Measurements from ENCODE around the gene LIPI. TPM values are rescaled to one million over a fixed set of nuclear protein-coding genes. Genes with fewer than 3 reads are reported as not detected.
"Not testable (repeated sequence)": the region's sequence is repeated elsewhere in the genome, so short reads cannot be mapped to it uniquely, and the experiment has no call there.

Gene LIPI
- total and polyA plus RNA-seq, 8 donors: not detected

DNA sequence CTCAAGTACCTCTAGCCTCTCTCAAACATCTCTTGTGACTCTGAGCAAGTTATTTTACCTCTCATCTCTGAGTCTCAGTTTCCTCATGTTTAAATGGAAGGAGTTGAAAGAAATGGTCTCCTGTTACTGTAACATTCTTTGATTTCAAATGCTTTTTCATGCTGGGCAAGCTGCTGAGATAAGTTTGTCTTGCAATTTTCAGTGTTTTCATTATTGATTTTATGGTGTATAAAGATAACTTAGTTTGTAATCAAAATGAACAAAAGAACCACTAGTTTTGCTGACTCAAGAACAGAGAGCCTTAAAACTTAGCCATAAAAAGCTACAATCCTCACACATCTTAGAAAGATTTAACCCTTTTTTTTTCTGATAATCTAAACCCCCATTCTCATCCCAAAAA lies 4.5 kb downstream of the LIPI start:
- no peak overlapping the region for H3K4me3 ChIP-seq
- H3K27ac ChIP-seq: no peak overlapping the region
- intact Hi-C loops (cut with DNase I; ENCODE audit: low total_unique reads): no loop called here
- no peaks in the 10 kb centered on the region for H3K4me1 ChIP-seq
- peaks cover 0 to 4% (median under 1%) of the 10 kb centered on the region in 4 donors for H3K9me3 ChIP-seq
- no peak for TF ChIP-seq POLR2A (IDR thresholded peaks at IDR 0.05)
- TF ChIP-seq EP300 (IDR thresholded peaks at IDR 0.05): no peak
- TF ChIP-seq POLR2AphosphoS5 (IDR thresholded peaks at IDR 0.05): no peak
- no peak for TF ChIP-seq CTCF (IDR thresholded peaks at IDR 0.05)
- no peaks in the 10 kb centered on the region for H3K27me3 ChIP-seq
- no peaks in the 10 kb centered on the region for H3K36me3 ChIP-seq
- no peak for DNase-seq

GRCh38 chr21:14166463-14167223 lies 44.1 kb downstream of the LIPI start:
- DNase-seq; H3K27ac ChIP-seq; H3K36me3 ChIP-seq; H3K4me3 ChIP-seq; H3K4me1 ChIP-seq; H3K9me3 ChIP-seq; intact Hi-C loops (cut with DNase I; ENCODE audit: low total_unique reads); H3K27me3 ChIP-seq: not testable (repeated sequence)
- WGBS, 5 donors: 83 to 86% (median 84%) methylated on average over 16 of the region's 16 CpGs

GRCh38 chr21:14143999-14144398 lies 66.8 kb downstream of the LIPI start:
- no peak overlapping the region for H3K27ac ChIP-seq
- no peaks in the 10 kb centered on the region for H3K36me3 ChIP-seq
- H3K27me3 ChIP-seq: no peaks in the 10 kb centered on the region
- intact Hi-C loops (cut with DNase I; ENCODE audit: low total_unique reads): no loop called here
- no peaks in the 10 kb centered on the region for H3K9me3 ChIP-seq
- TF ChIP-seq POLR2AphosphoS5 (IDR thresholded peaks at IDR 0.05) (no peak), CTCF (IDR thresholded peaks at IDR 0.05) (no peak), POLR2A (IDR thresholded peaks at IDR 0.05) (no peak), EP300 (IDR thresholded peaks at IDR 0.05) (no peak)
- H3K4me3 ChIP-seq: no peak overlapping the region
- DNase-seq: no peak
- no peaks in the 10 kb centered on the region for H3K4me1 ChIP-seq

- intact Hi-C loops (cut with DNase I; ENCODE audit: low total_unique reads): no loop called here
Measured at GRCh38 chr21:14124266-14124665, 86.5 kb downstream of the LIPI start.

More at GRCh38 chr21:14124266-14124665, 86.5 kb downstream of the LIPI start:
- DNase-seq: no peak
- no peaks in the 10 kb centered on the region for H3K4me1 ChIP-seq
- 66 to 85% (median 82%) methylated on average over 7 of the region's 7 CpGs for WGBS, 5 donors
- peaks cover 0 to 8% (median 0%) of the 10 kb centered on the region in 4 donors for H3K9me3 ChIP-seq
- no peaks in the 10 kb centered on the region for H3K27me3 ChIP-seq
- TF ChIP-seq POLR2AphosphoS5 (IDR thresholded peaks at IDR 0.05) (no peak), POLR2A (IDR thresholded peaks at IDR 0.05) (no peak), CTCF (IDR thresholded peaks at IDR 0.05) (no peak), EP300 (IDR thresholded peaks at IDR 0.05) (no peak)
- no peak overlapping the region for H3K27ac ChIP-seq
- no peaks in the 10 kb centered on the region for H3K36me3 ChIP-seq
- no peak overlapping the region for H3K4me3 ChIP-seq

Measured in stomach (tissue), 9 donors.